H1 (cell line): ENCODE results near the gene SHLD1. TPM values are rescaled to one million over a fixed set of nuclear protein-coding genes. Genes with fewer than 3 reads are reported as not detected.

Source experiments
- CTBP2 ChIP-seq: IDR thresholded peaks from 2 replicates; pipeline ENCODE4 v1.7.0; 2011; ENCODE audit warnings: borderline replicate concordance, mild to moderate bottlenecking, moderate library complexity, mixed read lengths, low read length; ENCODE audit not compliant: insufficient read depth, insufficient read length
- FOSL1 ChIP-seq: IDR thresholded peaks from 2 replicates; pipeline ENCODE4 v1.6.1; 2011; ENCODE audit warnings: mild to moderate bottlenecking, low read depth, low read length, moderate library complexity; ENCODE audit not compliant: insufficient read depth
- NRF1 ChIP-seq: IDR thresholded peaks from 2 replicates; pipeline ENCODE4 v1.6.1; 2011; ENCODE audit warnings: mild to moderate bottlenecking, low read depth, low read length, improper control_type of control experiment
- RBBP5 ChIP-seq: IDR thresholded peaks from 2 replicates; pipeline ENCODE4 v1.7.1; 2012; ENCODE audit warnings: low read depth, mild to moderate bottlenecking, inconsistent platforms, low read length, moderate library complexity, borderline replicate concordance
- RXRA ChIP-seq: IDR thresholded peaks from 2 replicates; pipeline ENCODE4 v1.6.1; 2011; ENCODE audit warnings: low read depth, mild to moderate bottlenecking, low read length, moderate library complexity; ENCODE audit not compliant: insufficient read depth
- SIN3A ChIP-seq, 2 experiments: IDR thresholded peaks in 1 of 2; conservative IDR thresholded peaks in 1 of 2; 2 replicates each; pipeline ENCODE4 v1.6.1; 2011 to 2012; ENCODE audit warnings: low read length in 2 of 2, improper control_type of control experiment in 1 of 2, low read depth in 1 of 2, mild to moderate bottlenecking in 1 of 2
- TEAD4 ChIP-seq: IDR thresholded peaks from 2 replicates; pipeline ENCODE4 v1.6.1; 2012; ENCODE audit warnings: low read depth, low read length, inconsistent platforms, mixed read lengths
- ZNF274 ChIP-seq: IDR thresholded peaks from 2 replicates; pipeline ENCODE4 v1.7.0; 2012; ENCODE audit warnings: low read length, borderline replicate concordance; ENCODE audit errors: extremely low read depth
- polyA plus RNA-seq, 7 experiments: library from polyadenylated mRNA; depleted of rRNA in 3 of 7; stranded (reverse) in 5 of 7; unstranded in 2 of 7; fragments of >200 nt in 5 of 7; fragments of 200-250 nt in 2 of 7; gene quantifications; 1 replicate in 5 of 7; 2 replicates in 1 of 7; 4 replicates in 1 of 7; pipeline versions ENCODE4 v1.2.1 to v1.2.3, GENCODE V29; 2011 to 2013; ENCODE audit warnings: missing spikeins in 2 of 7, mixed read lengths in 2 of 7
- total RNA-seq: library from RNA; stranded (reverse); fragmentation: NEBNext Ultra II Directional; extraction: Animal tissue kit (Norgen Biotek cat#: 25700); gene quantifications from 2 replicates; pipeline ENCODE4 v1.2.1, GENCODE V29; 2021
- TF ChIP-seq, protein P1 (sequence below): fragments of 300-600 bp; sonication (generic); IDR thresholded peaks from 2 replicates; pipeline ENCODE4 v1.7.1; 2012; ENCODE audit warnings: low read length, moderate library complexity, mild to moderate bottlenecking, inconsistent platforms; ENCODE audit not compliant: insufficient replicate concordance

SHLD1 gene
- total and polyA plus RNA-seq, 2 of the 8 experiments (the other 6 are each of a cell fraction or from before 2014, with no cell fraction given) = 4.2 to 6.5 TPM

DNA sequence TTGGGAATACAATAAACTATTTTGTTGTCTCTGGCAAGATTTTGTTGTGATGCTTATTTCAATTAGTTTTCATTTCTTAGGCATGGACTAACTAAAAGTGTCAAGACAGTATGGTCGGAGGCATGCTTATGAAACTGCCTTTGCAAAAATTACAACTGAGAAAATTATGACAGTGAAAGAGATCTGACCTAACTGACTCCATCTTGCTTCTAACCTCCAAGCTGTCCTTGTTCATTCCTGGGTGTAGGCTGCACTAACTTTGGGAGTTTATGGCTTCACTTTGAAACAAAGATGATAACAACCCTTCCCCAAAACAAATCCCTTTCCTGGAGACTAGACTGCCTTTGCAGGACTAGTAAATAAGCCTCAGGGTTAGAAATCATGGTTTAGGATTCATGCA is 4.1 kb upstream of the SHLD1 start (continued):
- TF ChIP-seq, protein P1, sequence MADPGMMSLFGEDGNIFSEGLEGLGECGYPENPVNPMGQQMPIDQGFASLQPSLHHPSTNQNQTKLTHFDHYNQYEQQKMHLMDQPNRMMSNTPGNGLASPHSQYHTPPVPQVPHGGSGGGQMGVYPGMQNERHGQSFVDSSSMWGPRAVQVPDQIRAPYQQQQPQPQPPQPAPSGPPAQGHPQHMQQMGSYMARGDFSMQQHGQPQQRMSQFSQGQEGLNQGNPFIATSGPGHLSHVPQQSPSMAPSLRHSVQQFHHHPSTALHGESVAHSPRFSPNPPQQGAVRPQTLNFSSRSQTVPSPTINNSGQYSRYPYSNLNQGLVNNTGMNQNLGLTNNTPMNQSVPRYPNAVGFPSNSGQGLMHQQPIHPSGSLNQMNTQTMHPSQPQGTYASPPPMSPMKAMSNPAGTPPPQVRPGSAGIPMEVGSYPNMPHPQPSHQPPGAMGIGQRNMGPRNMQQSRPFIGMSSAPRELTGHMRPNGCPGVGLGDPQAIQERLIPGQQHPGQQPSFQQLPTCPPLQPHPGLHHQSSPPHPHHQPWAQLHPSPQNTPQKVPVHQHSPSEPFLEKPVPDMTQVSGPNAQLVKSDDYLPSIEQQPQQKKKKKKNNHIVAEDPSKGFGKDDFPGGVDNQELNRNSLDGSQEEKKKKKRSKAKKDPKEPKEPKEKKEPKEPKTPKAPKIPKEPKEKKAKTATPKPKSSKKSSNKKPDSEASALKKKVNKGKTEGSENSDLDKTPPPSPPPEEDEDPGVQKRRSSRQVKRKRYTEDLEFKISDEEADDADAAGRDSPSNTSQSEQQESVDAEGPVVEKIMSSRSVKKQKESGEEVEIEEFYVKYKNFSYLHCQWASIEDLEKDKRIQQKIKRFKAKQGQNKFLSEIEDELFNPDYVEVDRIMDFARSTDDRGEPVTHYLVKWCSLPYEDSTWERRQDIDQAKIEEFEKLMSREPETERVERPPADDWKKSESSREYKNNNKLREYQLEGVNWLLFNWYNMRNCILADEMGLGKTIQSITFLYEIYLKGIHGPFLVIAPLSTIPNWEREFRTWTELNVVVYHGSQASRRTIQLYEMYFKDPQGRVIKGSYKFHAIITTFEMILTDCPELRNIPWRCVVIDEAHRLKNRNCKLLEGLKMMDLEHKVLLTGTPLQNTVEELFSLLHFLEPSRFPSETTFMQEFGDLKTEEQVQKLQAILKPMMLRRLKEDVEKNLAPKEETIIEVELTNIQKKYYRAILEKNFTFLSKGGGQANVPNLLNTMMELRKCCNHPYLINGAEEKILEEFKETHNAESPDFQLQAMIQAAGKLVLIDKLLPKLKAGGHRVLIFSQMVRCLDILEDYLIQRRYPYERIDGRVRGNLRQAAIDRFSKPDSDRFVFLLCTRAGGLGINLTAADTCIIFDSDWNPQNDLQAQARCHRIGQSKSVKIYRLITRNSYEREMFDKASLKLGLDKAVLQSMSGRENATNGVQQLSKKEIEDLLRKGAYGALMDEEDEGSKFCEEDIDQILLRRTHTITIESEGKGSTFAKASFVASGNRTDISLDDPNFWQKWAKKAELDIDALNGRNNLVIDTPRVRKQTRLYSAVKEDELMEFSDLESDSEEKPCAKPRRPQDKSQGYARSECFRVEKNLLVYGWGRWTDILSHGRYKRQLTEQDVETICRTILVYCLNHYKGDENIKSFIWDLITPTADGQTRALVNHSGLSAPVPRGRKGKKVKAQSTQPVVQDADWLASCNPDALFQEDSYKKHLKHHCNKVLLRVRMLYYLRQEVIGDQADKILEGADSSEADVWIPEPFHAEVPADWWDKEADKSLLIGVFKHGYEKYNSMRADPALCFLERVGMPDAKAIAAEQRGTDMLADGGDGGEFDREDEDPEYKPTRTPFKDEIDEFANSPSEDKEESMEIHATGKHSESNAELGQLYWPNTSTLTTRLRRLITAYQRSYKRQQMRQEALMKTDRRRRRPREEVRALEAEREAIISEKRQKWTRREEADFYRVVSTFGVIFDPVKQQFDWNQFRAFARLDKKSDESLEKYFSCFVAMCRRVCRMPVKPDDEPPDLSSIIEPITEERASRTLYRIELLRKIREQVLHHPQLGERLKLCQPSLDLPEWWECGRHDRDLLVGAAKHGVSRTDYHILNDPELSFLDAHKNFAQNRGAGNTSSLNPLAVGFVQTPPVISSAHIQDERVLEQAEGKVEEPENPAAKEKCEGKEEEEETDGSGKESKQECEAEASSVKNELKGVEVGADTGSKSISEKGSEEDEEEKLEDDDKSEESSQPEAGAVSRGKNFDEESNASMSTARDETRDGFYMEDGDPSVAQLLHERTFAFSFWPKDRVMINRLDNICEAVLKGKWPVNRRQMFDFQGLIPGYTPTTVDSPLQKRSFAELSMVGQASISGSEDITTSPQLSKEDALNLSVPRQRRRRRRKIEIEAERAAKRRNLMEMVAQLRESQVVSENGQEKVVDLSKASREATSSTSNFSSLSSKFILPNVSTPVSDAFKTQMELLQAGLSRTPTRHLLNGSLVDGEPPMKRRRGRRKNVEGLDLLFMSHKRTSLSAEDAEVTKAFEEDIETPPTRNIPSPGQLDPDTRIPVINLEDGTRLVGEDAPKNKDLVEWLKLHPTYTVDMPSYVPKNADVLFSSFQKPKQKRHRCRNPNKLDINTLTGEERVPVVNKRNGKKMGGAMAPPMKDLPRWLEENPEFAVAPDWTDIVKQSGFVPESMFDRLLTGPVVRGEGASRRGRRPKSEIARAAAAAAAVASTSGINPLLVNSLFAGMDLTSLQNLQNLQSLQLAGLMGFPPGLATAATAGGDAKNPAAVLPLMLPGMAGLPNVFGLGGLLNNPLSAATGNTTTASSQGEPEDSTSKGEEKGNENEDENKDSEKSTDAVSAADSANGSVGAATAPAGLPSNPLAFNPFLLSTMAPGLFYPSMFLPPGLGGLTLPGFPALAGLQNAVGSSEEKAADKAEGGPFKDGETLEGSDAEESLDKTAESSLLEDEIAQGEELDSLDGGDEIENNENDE = no peak
- TF ChIP-seq CTBP2 (no peak), SIN3A (conservative IDR thresholded peaks at IDR 0.05 in 1 of 2, IDR thresholded peaks at IDR 0.05 in 1 of 2; ENCODE audit: low read depth in 1 of 2, low read length in 2 of 2) (no peak), ZNF274 (no peak), RXRA (no peak), FOSL1 (no peak), NRF1 (no peak), RBBP5 (no peak), TEAD4 (no peak)
